ENCODE measurements around the gene EYS.

The EYS gene

GRCh38 chr6:64428186-64428585 is 1278.8 kb downstream of the EYS start:
- no peak for DNase-seq

- no peak for DNase-seq
These were observed 1291.1 kb downstream of the EYS start for GRCh38 chr6:64415926-64416325.

- no peak for DNase-seq
These were observed 1295.8 kb downstream of the EYS start for GRCh38 chr6:64411226-64411625.

GRCh38 chr6:64409948-64410347 is 1297.1 kb downstream of the EYS start:
- no peak for DNase-seq

GRCh38 chr6:64404396-64404795 is 1302.6 kb downstream of the EYS start:
- no peak for DNase-seq

- DNase-seq, result no peak
These were observed 1323.7 kb downstream of the EYS start for GRCh38 chr6:64383277-64383676.

GRCh38 chr6:64376394-64376793 is 1330.6 kb downstream of the EYS start:
- no peak for DNase-seq

GRCh38 chr6:64357430-64357829 is 1349.6 kb downstream of the EYS start:
- no peak for DNase-seq

- no peak for DNase-seq
These were observed 1359.6 kb downstream of the EYS start for GRCh38 chr6:64347411-64347810.

GRCh38 chr6:64335195-64335594 is 1371.8 kb downstream of the EYS start:
- DNase-seq, result no peak

- DNase-seq, result no peak
These were observed 1372.4 kb downstream of the EYS start for GRCh38 chr6:64334636-64335035.

- DNase-seq, result peak; percentile 23
These were observed 1376.2 kb downstream of the EYS start for GRCh38 chr6:64330694-64331307.

GRCh38 chr6:64326939-64327338 is 1380.1 kb downstream of the EYS start:
- no peak for DNase-seq

- no peak for DNase-seq
These were observed 1381.9 kb downstream of the EYS start for GRCh38 chr6:64325093-64325492.

GRCh38 chr6:64310214-64310613 is 1396.8 kb downstream of the EYS start:
- no peak for DNase-seq

GRCh38 chr6:64301307-64302236 is 1405.5 kb downstream of the EYS start:
- DNase-seq, result no peak

GRCh38 chr6:64299176-64299575 is 1407.8 kb downstream of the EYS start:
- DNase-seq, result no peak

- no peak for DNase-seq
These were observed 1413.0 kb downstream of the EYS start for GRCh38 chr6:64294034-64294433.

GRCh38 chr6:64293298-64293697 is 1413.7 kb downstream of the EYS start:
- DNase-seq, result no peak

- DNase-seq, result no peak
These were observed 1416.2 kb downstream of the EYS start for GRCh38 chr6:64290867-64291266.

GRCh38 chr6:64289931-64290330 is 1417.1 kb downstream of the EYS start:
- DNase-seq, result no peak

GRCh38 chr6:64288351-64288750 is 1418.7 kb downstream of the EYS start:
- no peak for DNase-seq

- DNase-seq, result no peak
These were observed 1425.9 kb downstream of the EYS start for GRCh38 chr6:64281167-64281566.

GRCh38 chr6:64280569-64280968 is 1426.5 kb downstream of the EYS start:
- no peak for DNase-seq

Measured in NK-92 treated with Interleukin-12 subunit alpha and Interleukin-12 subunit beta, amount 100 ng/mL, for 24 hours (cell line).